ENCODE results near the gene SLC25A48. TPM values are rescaled to one million over a fixed set of nuclear protein-coding genes. Genes with fewer than 3 reads are reported as not detected.

Gene SLC25A48
- total RNA-seq, 1 donor from 2014 or later, result not detected

DNA sequence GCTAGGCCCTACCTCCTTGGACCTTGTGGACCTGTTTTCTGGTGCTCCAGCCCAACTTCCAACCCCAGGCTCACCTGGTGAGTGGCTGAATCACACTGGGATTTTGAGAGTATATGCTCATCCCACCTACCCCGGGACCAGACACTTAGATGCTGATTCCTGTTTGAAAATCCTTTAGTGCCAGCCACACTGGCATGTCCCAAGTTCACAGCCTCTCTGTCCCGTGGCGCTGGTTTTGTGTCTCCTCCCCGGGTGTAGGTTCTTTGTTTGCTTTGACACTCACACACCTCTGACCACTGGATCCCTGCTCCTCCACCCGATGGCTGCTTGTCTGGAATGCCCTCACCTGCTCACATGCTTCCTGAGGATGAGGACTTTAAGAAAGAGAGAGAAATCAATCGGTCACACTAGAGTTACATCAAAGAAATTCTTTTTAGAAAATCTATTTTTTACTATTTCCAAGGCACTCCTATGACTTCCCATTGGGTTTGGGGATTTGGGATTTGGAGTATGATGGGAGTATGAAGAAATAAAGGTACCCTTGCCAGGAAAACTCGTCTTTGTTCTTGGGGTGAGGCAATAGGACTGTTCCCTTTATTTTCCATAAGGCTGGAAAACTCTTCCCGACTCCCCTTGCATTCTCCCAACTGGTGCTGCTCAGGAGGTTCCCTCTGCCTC lies 7.3 kb upstream of the SLC25A48 start:
- TF ChIP-seq, protein P1, sequence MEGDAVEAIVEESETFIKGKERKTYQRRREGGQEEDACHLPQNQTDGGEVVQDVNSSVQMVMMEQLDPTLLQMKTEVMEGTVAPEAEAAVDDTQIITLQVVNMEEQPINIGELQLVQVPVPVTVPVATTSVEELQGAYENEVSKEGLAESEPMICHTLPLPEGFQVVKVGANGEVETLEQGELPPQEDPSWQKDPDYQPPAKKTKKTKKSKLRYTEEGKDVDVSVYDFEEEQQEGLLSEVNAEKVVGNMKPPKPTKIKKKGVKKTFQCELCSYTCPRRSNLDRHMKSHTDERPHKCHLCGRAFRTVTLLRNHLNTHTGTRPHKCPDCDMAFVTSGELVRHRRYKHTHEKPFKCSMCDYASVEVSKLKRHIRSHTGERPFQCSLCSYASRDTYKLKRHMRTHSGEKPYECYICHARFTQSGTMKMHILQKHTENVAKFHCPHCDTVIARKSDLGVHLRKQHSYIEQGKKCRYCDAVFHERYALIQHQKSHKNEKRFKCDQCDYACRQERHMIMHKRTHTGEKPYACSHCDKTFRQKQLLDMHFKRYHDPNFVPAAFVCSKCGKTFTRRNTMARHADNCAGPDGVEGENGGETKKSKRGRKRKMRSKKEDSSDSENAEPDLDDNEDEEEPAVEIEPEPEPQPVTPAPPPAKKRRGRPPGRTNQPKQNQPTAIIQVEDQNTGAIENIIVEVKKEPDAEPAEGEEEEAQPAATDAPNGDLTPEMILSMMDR (IDR thresholded peaks at IDR 0.05), result no peak
- H3K27ac ChIP-seq, result no peak overlapping the region
- H3K9me3 ChIP-seq, result no peaks in the 10 kb centered on the region
- intact Hi-C loops (cut with DNase I), result no loop called here
- DNase-seq (no peak), ATAC-seq (no peak)
- H3K27me3 ChIP-seq, result peaks cover 6% of the 10 kb centered on the region
- H3K4me1 ChIP-seq, result no peaks in the 10 kb centered on the region
- H3K4me3 ChIP-seq, result no peak overlapping the region
- H3K36me3 ChIP-seq, result no peaks in the 10 kb centered on the region

GRCh38 chr5:135827965-135828781 lies 6.3 kb upstream of the SLC25A48 start:
- H3K27ac ChIP-seq, result no peak overlapping the region
- no peaks in the 10 kb centered on the region for H3K36me3 ChIP-seq
- no peak for ATAC-seq
- no peaks in the 10 kb centered on the region for H3K4me1 ChIP-seq
- DNase-seq, result no peak
- H3K9me3 ChIP-seq, result no peaks in the 10 kb centered on the region
- TF ChIP-seq, protein P1 (IDR thresholded peaks at IDR 0.05), result no peak
- intact Hi-C loops (cut with DNase I), result no loop called here
- no peak overlapping the region for H3K4me3 ChIP-seq
- peaks cover 10% of the 10 kb centered on the region for H3K27me3 ChIP-seq

GRCh38 chr5:135828782-135829127 lies 5.7 kb upstream of the SLC25A48 start:
- Histone ChIP-seq H3K4me1 (no peaks in the 10 kb centered on the region), H3K4me3 (no peak overlapping the region), H3K9me3 (no peaks in the 10 kb centered on the region), H3K27me3 (peaks cover 16% of the 10 kb centered on the region), H3K36me3 (no peaks in the 10 kb centered on the region), H3K27ac (no peak overlapping the region)
- TF ChIP-seq, protein P1 (IDR thresholded peaks at IDR 0.05), result no peak
- DNase-seq, result no peak
- intact Hi-C loops (cut with DNase I), result no loop called here
- ATAC-seq, result no peak

- no peaks in the 10 kb centered on the region for H3K9me3 ChIP-seq
- DNase-seq, result no peak
- intact Hi-C loops (cut with DNase I), result no loop called here
Observed at GRCh38 chr5:135829179-135829578, 5.3 kb upstream of the SLC25A48 start.

GRCh38 chr5:135829681-135830383 lies 4.6 kb upstream of the SLC25A48 start:
- Histone ChIP-seq H3K27ac (no peak overlapping the region), H3K4me1 (no peaks in the 10 kb centered on the region), H3K9me3 (no peaks in the 10 kb centered on the region), H3K36me3 (no peaks in the 10 kb centered on the region), H3K4me3 (no peak overlapping the region), H3K27me3 (peaks cover 27% of the 10 kb centered on the region)
- peak; percentile 67 for ATAC-seq
- TF ChIP-seq, protein P1 (IDR thresholded peaks at IDR 0.05), result peak; percentile 65
- peak; percentile 78 for DNase-seq
- intact Hi-C loops (cut with DNase I), result no loop called here

More at GRCh38 chr5:135829179-135829578, 5.3 kb upstream of the SLC25A48 start:
- no peak overlapping the region for H3K27ac ChIP-seq
- no peak for ATAC-seq
- no peaks in the 10 kb centered on the region for H3K4me1 ChIP-seq
- TF ChIP-seq, protein P1 (IDR thresholded peaks at IDR 0.05), result no peak
- no peak overlapping the region for H3K4me3 ChIP-seq
- H3K27me3 ChIP-seq, result peaks cover 20% of the 10 kb centered on the region
- no peaks in the 10 kb centered on the region for H3K36me3 ChIP-seq
